Measurements from ENCODE around the gene PARD3B. TPM values are rescaled to one million over a fixed set of nuclear protein-coding genes. Genes with fewer than 3 reads are reported as not detected.

Gene PARD3B
- total RNA-seq, 2 donors from 2014 or later, result 14.7 to 25.0 TPM

- TF ChIP-seq POLR2A (IDR thresholded peaks at IDR 0.05) (no peak), POLR2AphosphoS5 (IDR thresholded peaks at IDR 0.05) (no peak), CTCF (IDR thresholded peaks at IDR 0.05) (no peak)
- Histone ChIP-seq H3K4me3 (no peak overlapping the region), H3K27me3 (replicated peaks; ENCODE audit: insufficient read depth) (no peaks in the 10 kb centered on the region), H3K36me3 (no peaks in the 10 kb centered on the region), H3K9me3 (no peaks in the 10 kb centered on the region), H3K27ac (no peak overlapping the region), H3K4me1 (replicated peaks) (no peaks in the 10 kb centered on the region)
- intact Hi-C loops (cut with DNase I), result no loop called here
- 56% methylated on average over 5 of the region's 5 CpGs for WGBS
- DNase-seq (ENCODE audit: low spot score), result no peak
Measured at GRCh38 chr2:205022841-205023240, 477.6 kb downstream of the PARD3B start.

- no peak overlapping the region for H3K27ac ChIP-seq
- WGBS, result 30% methylated on average over 10 of the region's 10 CpGs
- H3K27me3 ChIP-seq (replicated peaks; ENCODE audit: insufficient read depth), result no peaks in the 10 kb centered on the region
- no peaks in the 10 kb centered on the region for H3K9me3 ChIP-seq
- no peak for DNase-seq (ENCODE audit: low spot score)
- H3K36me3 ChIP-seq, result no peaks in the 10 kb centered on the region
- H3K4me1 ChIP-seq (replicated peaks), result no peaks in the 10 kb centered on the region
- intact Hi-C loops (cut with DNase I), result no loop called here
- TF ChIP-seq CTCF (IDR thresholded peaks at IDR 0.05) (no peak), POLR2AphosphoS5 (IDR thresholded peaks at IDR 0.05) (no peak), POLR2A (IDR thresholded peaks at IDR 0.05) (no peak)
- no peak overlapping the region for H3K4me3 ChIP-seq
Measured at GRCh38 chr2:205024822-205025518, 479.7 kb downstream of the PARD3B start.

- intact Hi-C loops (cut with DNase I), result no loop called here
Measured at GRCh38 chr2:205025580-205026240, 480.4 kb downstream of the PARD3B start.

GRCh38 chr2:205030695-205031094 is 485.4 kb downstream of the PARD3B start:
- DNase-seq (ENCODE audit: low spot score), result no peak
- Histone ChIP-seq H3K4me1 (replicated peaks) (no peaks in the 10 kb centered on the region), H3K27me3 (replicated peaks; ENCODE audit: insufficient read depth) (no peaks in the 10 kb centered on the region), H3K9me3 (no peaks in the 10 kb centered on the region), H3K4me3 (no peak overlapping the region), H3K27ac (no peak overlapping the region), H3K36me3 (no peaks in the 10 kb centered on the region)
- 84% methylated on average over 1 of the region's 1 CpG for WGBS
- TF ChIP-seq POLR2A (IDR thresholded peaks at IDR 0.05) (no peak), CTCF (IDR thresholded peaks at IDR 0.05) (no peak), POLR2AphosphoS5 (IDR thresholded peaks at IDR 0.05) (no peak)
- intact Hi-C loops (cut with DNase I), result no loop called here

More at GRCh38 chr2:205025580-205026240, 480.4 kb downstream of the PARD3B start:
- WGBS, result 45% methylated on average over 11 of the region's 11 CpGs
- no peak for DNase-seq (ENCODE audit: low spot score)
- no peaks in the 10 kb centered on the region for H3K9me3 ChIP-seq
- H3K27me3 ChIP-seq (replicated peaks; ENCODE audit: insufficient read depth), result no peaks in the 10 kb centered on the region
- H3K27ac ChIP-seq, result no peak overlapping the region
- no peaks in the 10 kb centered on the region for H3K4me1 ChIP-seq (replicated peaks)
- no peaks in the 10 kb centered on the region for H3K36me3 ChIP-seq
- H3K4me3 ChIP-seq, result no peak overlapping the region
- TF ChIP-seq POLR2AphosphoS5 (IDR thresholded peaks at IDR 0.05) (no peak), CTCF (IDR thresholded peaks at IDR 0.05) (no peak), POLR2A (IDR thresholded peaks at IDR 0.05) (no peak)

Data from prostate gland (tissue), 2 donors.